Measurements from ENCODE around the gene CTNNA1.

DNA sequence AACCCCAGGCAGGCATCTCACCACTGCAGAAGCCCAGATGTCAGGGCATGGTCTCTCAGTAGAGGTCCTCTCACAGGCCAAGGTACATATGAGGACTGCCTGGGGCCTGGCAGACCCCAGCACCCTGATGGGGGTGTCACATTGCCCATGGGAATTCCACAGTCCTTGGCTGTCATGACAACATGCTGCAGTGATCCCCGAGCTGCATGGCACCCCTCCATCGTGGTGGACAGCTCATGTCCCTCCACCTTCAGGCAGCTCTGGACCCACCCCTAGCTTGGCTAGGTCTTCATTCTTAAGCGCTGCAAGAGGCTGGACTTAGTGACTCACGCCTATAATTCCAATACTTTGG is 196.0 kb downstream of the CTNNA1 start:
- TF ChIP-seq, protein P1, sequence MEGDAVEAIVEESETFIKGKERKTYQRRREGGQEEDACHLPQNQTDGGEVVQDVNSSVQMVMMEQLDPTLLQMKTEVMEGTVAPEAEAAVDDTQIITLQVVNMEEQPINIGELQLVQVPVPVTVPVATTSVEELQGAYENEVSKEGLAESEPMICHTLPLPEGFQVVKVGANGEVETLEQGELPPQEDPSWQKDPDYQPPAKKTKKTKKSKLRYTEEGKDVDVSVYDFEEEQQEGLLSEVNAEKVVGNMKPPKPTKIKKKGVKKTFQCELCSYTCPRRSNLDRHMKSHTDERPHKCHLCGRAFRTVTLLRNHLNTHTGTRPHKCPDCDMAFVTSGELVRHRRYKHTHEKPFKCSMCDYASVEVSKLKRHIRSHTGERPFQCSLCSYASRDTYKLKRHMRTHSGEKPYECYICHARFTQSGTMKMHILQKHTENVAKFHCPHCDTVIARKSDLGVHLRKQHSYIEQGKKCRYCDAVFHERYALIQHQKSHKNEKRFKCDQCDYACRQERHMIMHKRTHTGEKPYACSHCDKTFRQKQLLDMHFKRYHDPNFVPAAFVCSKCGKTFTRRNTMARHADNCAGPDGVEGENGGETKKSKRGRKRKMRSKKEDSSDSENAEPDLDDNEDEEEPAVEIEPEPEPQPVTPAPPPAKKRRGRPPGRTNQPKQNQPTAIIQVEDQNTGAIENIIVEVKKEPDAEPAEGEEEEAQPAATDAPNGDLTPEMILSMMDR (IDR thresholded peaks at IDR 0.05): no peak
- no peak for TF ChIP-seq POLR2AphosphoS5 (IDR thresholded peaks at IDR 0.05; ENCODE audit: insufficient read depth in 1 of 2, low read depth in 1 of 2)
